Activated B cell treated with CpG ODN at 0.5 μM for 24 hours (primary cell): Measurements from ENCODE around the gene PALD1. TPM values are rescaled to one million over a fixed set of nuclear protein-coding genes. Genes with fewer than 3 reads are reported as not detected.
"Not testable (repeated sequence)": the region's sequence is repeated elsewhere in the genome, so short reads cannot be mapped to it uniquely, and the experiment has no call there.

Source experiments
- ATAC-seq: fragments of 200-7000 bp; cut with Tn5 transposase; one replicate; pipeline ENCODE4 v1.10.0; 2021; ENCODE audit warnings: low read depth, mild to moderate bottlenecking, moderate library complexity
- CTCF ChIA-PET: fragments of 350-600 bp; sonication (Branson Sonifier 250); formaldehyde crosslinking; loops from one replicate; lab custom pipeline; 2021; ENCODE audit warnings: antibody characterized with exemption; lab: Charles Lee
- POLR2A ChIA-PET: fragments of 350-600 bp; sonication (Branson Sonifier 250); formaldehyde crosslinking; loops from one replicate; lab custom pipeline; 2021; ENCODE audit warnings: antibody characterized with exemption; lab: Charles Lee
- DNase-seq: peaks from one replicate; pipeline ENCODE4 v3.0.0; 2022
- H3K27ac Mint-ChIP-seq: one replicate; pipeline ENCODE4 v1.8.0; 2020; ENCODE audit warnings: mixed read lengths
- H3K27me3 Mint-ChIP-seq: one replicate; pipeline ENCODE4 v1.8.0; 2021; ENCODE audit warnings: mixed read lengths
- H3K36me3 Mint-ChIP-seq: one replicate; pipeline ENCODE4 v1.8.0; 2021; ENCODE audit warnings: low read depth, mixed read lengths
- H3K4me1 Mint-ChIP-seq: one replicate; pipeline ENCODE4 v1.8.0; 2021; ENCODE audit warnings: mixed read lengths
- H3K4me3 Mint-ChIP-seq: one replicate; pipeline ENCODE4 v1.8.0; 2020; ENCODE audit warnings: mild to moderate bottlenecking, mixed read lengths
- H3K9me3 Mint-ChIP-seq: one replicate; pipeline ENCODE4 v1.8.0; 2020; ENCODE audit warnings: mixed read lengths
- CTCF ChIP-seq: fragments of 200-600 bp; IDR thresholded peaks from one replicate; pipeline ENCODE4 v1.8.0; 2022; ENCODE audit warnings: antibody characterized with exemption, mild to moderate bottlenecking
- intact Hi-C: fragments of 100-400 bp; cut with micrococcal nuclease; formaldehyde crosslinking; loops from one replicate; pipeline ENCODE4 v1.15.1; 2024
- total RNA-seq: library from RNA; stranded (reverse); gene quantifications from 2 replicates; pipeline ENCODE4 v1.2.3, GENCODE V29; 2022

The PALD1 gene
- total RNA-seq, 1 donor from 2014 or later: 3.3 TPM

GRCh38 chr10:70604106-70604505 is 125.5 kb downstream of the PALD1 start:
- CTCF ChIA-PET: no interaction called here
- ATAC-seq (no peak), DNase-seq (no peak)
- Mint-ChIP-seq H3K27ac (no peak overlapping the region), H3K9me3 (no peaks in the 10 kb centered on the region), H3K4me1 (no peaks in the 10 kb centered on the region), H3K4me3 (no peak overlapping the region), H3K36me3 (no peaks in the 10 kb centered on the region), H3K27me3 (no peaks in the 10 kb centered on the region)
- intact Hi-C loops: no loop called here
- POLR2A ChIA-PET: no interaction called here
- no peak for TF ChIP-seq CTCF

- Mint-ChIP-seq H3K4me3 (no peak overlapping the region), H3K36me3 (no peaks in the 10 kb centered on the region), H3K4me1 (no peaks in the 10 kb centered on the region), H3K27me3 (no peaks in the 10 kb centered on the region), H3K27ac (no peak overlapping the region), H3K9me3 (no peaks in the 10 kb centered on the region)
- intact Hi-C loops: no loop called here
- DNase-seq (no peak), ATAC-seq (no peak)
- no peak for TF ChIP-seq CTCF
- ChIA-PET POLR2A (no interaction called here), CTCF (no interaction called here)
Observed at GRCh38 chr10:70605161-70605560, 126.6 kb downstream of the PALD1 start.

- CTCF ChIA-PET: no interaction called here
- no peak for TF ChIP-seq CTCF
Observed at GRCh38 chr10:70607936-70608335, 129.4 kb downstream of the PALD1 start.

GRCh38 chr10:70613941-70614340 is 135.4 kb downstream of the PALD1 start:
- no peak overlapping the region for H3K4me3 Mint-ChIP-seq
- POLR2A ChIA-PET: no interaction called here
- ATAC-seq (no peak), DNase-seq (no peak)
- peaks cover 3% of the 10 kb centered on the region for H3K9me3 Mint-ChIP-seq
- H3K27ac Mint-ChIP-seq: no peak overlapping the region
- CTCF ChIA-PET: no interaction called here
- intact Hi-C loops: no loop called here
- H3K27me3 Mint-ChIP-seq: peaks cover 27% of the 10 kb centered on the region
- no peaks in the 10 kb centered on the region for H3K36me3 Mint-ChIP-seq
- TF ChIP-seq CTCF: no peak
- H3K4me1 Mint-ChIP-seq: peaks cover 3% of the 10 kb centered on the region

More at GRCh38 chr10:70607936-70608335, 129.4 kb downstream of the PALD1 start:
- no peaks in the 10 kb centered on the region for H3K36me3 Mint-ChIP-seq
- POLR2A ChIA-PET: no interaction called here
- no peaks in the 10 kb centered on the region for H3K4me1 Mint-ChIP-seq
- no peak overlapping the region for H3K27ac Mint-ChIP-seq
- H3K27me3 Mint-ChIP-seq: peaks cover under 1% of the 10 kb centered on the region
- no peak for DNase-seq
- no peak for ATAC-seq
- no peak overlapping the region for H3K4me3 Mint-ChIP-seq
- intact Hi-C loops: no loop called here
- no peaks in the 10 kb centered on the region for H3K9me3 Mint-ChIP-seq

GRCh38 chr10:70614364-70614763 is 135.8 kb downstream of the PALD1 start:
- H3K4me3 Mint-ChIP-seq, intact Hi-C loops, H3K27ac Mint-ChIP-seq, ATAC-seq, H3K36me3 Mint-ChIP-seq, DNase-seq, H3K9me3 Mint-ChIP-seq, POLR2A ChIA-PET, H3K4me1 Mint-ChIP-seq, CTCF ChIA-PET: not testable (repeated sequence)
- peaks cover 27% of the 10 kb centered on the region for H3K27me3 Mint-ChIP-seq

GRCh38 chr10:70615211-70615610 is 136.6 kb downstream of the PALD1 start:
- Mint-ChIP-seq H3K4me1 (peaks cover 3% of the 10 kb centered on the region), H3K36me3 (no peaks in the 10 kb centered on the region), H3K27me3 (peaks cover 27% of the 10 kb centered on the region), H3K9me3 (peaks cover 6% of the 10 kb centered on the region), H3K27ac (no peak overlapping the region), H3K4me3 (no peak overlapping the region)
- intact Hi-C loops: no loop called here
- ChIA-PET CTCF (no interaction called here), POLR2A (no interaction called here)
- no peak for DNase-seq
- no peak for TF ChIP-seq CTCF
- no peak for ATAC-seq
